ENCODE data around the gene PRDM10. TPM values are rescaled to one million over a fixed set of nuclear protein-coding genes. Genes with fewer than 3 reads are reported as not detected.

The PRDM10 gene
- polyA plus RNA-seq, 1 donor from 2014 or later, result 13.7 TPM

DNA sequence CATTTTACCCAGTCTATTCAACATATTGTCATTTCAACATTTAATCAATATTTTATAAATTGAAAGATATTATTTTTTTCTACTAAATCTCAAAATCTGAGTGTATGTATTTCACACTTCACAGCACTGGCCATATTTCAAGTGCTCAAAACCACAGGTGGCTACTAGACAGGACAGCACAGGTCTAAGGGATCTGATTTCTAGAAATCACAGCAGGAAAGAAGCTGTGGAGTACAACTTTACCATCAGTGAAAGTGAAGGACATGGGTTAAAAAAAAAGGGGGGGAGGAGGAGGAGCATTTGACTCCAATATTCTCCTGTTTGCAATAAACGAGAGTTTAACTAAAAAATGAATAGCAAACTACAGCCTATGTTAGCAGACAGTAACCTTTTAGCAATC is 4.5 kb downstream of the PRDM10 start:
- TF ChIP-seq, protein P1, sequence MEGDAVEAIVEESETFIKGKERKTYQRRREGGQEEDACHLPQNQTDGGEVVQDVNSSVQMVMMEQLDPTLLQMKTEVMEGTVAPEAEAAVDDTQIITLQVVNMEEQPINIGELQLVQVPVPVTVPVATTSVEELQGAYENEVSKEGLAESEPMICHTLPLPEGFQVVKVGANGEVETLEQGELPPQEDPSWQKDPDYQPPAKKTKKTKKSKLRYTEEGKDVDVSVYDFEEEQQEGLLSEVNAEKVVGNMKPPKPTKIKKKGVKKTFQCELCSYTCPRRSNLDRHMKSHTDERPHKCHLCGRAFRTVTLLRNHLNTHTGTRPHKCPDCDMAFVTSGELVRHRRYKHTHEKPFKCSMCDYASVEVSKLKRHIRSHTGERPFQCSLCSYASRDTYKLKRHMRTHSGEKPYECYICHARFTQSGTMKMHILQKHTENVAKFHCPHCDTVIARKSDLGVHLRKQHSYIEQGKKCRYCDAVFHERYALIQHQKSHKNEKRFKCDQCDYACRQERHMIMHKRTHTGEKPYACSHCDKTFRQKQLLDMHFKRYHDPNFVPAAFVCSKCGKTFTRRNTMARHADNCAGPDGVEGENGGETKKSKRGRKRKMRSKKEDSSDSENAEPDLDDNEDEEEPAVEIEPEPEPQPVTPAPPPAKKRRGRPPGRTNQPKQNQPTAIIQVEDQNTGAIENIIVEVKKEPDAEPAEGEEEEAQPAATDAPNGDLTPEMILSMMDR (IDR thresholded peaks at IDR 0.05; ENCODE audit: poor library complexity, severe bottlenecking), result no peak
- TF ChIP-seq POLR2AphosphoS5 (IDR thresholded peaks at IDR 0.05) (no peak), EZH2 (IDR thresholded peaks at IDR 0.05; ENCODE audit: borderline replicate concordance, insufficient read depth, low read length, poor library complexity, severe bottlenecking) (no peak), RAD21 (conservative IDR thresholded peaks at IDR 0.05) (no peak), MXI1 (conservative IDR thresholded peaks at IDR 0.05; ENCODE audit: poor library complexity, severe bottlenecking) (no peak), TAF1 (IDR thresholded peaks at IDR 0.05; ENCODE audit: low read depth) (no peak), SMC3 (conservative IDR thresholded peaks at IDR 0.05; ENCODE audit: poor library complexity) (no peak), EP300 (conservative IDR thresholded peaks at IDR 0.05; ENCODE audit: poor library complexity, severe bottlenecking) (no peak)
- TF ChIP-seq, protein P2, sequence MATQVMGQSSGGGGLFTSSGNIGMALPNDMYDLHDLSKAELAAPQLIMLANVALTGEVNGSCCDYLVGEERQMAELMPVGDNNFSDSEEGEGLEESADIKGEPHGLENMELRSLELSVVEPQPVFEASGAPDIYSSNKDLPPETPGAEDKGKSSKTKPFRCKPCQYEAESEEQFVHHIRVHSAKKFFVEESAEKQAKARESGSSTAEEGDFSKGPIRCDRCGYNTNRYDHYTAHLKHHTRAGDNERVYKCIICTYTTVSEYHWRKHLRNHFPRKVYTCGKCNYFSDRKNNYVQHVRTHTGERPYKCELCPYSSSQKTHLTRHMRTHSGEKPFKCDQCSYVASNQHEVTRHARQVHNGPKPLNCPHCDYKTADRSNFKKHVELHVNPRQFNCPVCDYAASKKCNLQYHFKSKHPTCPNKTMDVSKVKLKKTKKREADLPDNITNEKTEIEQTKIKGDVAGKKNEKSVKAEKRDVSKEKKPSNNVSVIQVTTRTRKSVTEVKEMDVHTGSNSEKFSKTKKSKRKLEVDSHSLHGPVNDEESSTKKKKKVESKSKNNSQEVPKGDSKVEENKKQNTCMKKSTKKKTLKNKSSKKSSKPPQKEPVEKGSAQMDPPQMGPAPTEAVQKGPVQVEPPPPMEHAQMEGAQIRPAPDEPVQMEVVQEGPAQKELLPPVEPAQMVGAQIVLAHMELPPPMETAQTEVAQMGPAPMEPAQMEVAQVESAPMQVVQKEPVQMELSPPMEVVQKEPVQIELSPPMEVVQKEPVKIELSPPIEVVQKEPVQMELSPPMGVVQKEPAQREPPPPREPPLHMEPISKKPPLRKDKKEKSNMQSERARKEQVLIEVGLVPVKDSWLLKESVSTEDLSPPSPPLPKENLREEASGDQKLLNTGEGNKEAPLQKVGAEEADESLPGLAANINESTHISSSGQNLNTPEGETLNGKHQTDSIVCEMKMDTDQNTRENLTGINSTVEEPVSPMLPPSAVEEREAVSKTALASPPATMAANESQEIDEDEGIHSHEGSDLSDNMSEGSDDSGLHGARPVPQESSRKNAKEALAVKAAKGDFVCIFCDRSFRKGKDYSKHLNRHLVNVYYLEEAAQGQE (IDR thresholded peaks at IDR 0.05; ENCODE audit: borderline replicate concordance), result no peak
- Histone ChIP-seq H2AFZ (ENCODE audit: low read depth, low read length) (no peak overlapping the region), H3K36me3 (ENCODE audit: insufficient read depth, low read length) (no peaks in the 10 kb centered on the region), H3K27ac (ENCODE audit: low read length) (no peak overlapping the region), H3K9ac (ENCODE audit: low read length) (no peak overlapping the region), H3K4me3 (ENCODE audit: low read length) (no peak overlapping the region), H3K4me2 (ENCODE audit: low read length) (no peak overlapping the region), H3K27me3 (ENCODE audit: insufficient read depth, low read depth, low read length) (no peaks in the 10 kb centered on the region), H3K79me2 (replicated peaks; ENCODE audit: insufficient read depth, low read length) (peaks cover 37% of the 10 kb centered on the region), H3F3A (ENCODE audit: insufficient read depth, low read length, poor library complexity, severe bottlenecking) (no peaks in the 10 kb centered on the region), H3K9me3 (ENCODE audit: low read length) (no peaks in the 10 kb centered on the region), H4K20me1 (ENCODE audit: insufficient read depth) (no peaks in the 10 kb centered on the region), H3K9me2 (ENCODE audit: insufficient read depth, low read length) (no peaks in the 10 kb centered on the region)

DNA sequence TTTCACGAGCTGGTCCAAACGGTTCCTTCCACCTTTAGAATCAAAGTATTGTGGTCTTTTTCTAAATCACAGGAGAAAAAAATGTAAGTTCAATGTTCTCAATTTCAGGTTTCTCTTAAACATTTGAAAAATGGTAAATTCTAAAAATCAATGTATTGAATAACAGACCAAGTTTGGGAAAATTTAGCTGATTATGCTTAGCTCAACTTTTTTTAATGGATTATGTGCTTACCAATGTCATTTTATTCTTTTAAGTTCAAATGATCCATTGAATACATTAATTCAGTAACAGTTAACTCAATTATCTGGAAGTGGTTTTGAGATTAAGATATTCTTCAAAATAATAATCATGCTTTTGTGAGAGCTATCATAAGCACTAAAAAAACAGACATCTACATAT is 5.1 kb downstream of the PRDM10 start:
- Histone ChIP-seq H3K9me2 (ENCODE audit: insufficient read depth, low read length) (no peaks in the 10 kb centered on the region), H3K27ac (ENCODE audit: low read length) (no peak overlapping the region), H3K4me2 (ENCODE audit: low read length) (no peak overlapping the region), H3K36me3 (ENCODE audit: insufficient read depth, low read length) (no peaks in the 10 kb centered on the region), H2AFZ (ENCODE audit: low read depth, low read length) (no peak overlapping the region), H3K9me3 (ENCODE audit: low read length) (no peaks in the 10 kb centered on the region), H3K4me3 (ENCODE audit: low read length) (no peak overlapping the region), H3K9ac (ENCODE audit: low read length) (no peak overlapping the region), H3K27me3 (ENCODE audit: insufficient read depth, low read depth, low read length) (no peaks in the 10 kb centered on the region), H3F3A (ENCODE audit: insufficient read depth, low read length, poor library complexity, severe bottlenecking) (no peaks in the 10 kb centered on the region), H4K20me1 (ENCODE audit: insufficient read depth) (no peaks in the 10 kb centered on the region), H3K79me2 (replicated peaks; ENCODE audit: insufficient read depth, low read length) (peaks cover 37% of the 10 kb centered on the region)
- TF ChIP-seq SMC3 (conservative IDR thresholded peaks at IDR 0.05; ENCODE audit: poor library complexity) (no peak), MXI1 (conservative IDR thresholded peaks at IDR 0.05; ENCODE audit: poor library complexity, severe bottlenecking) (no peak), POLR2AphosphoS5 (IDR thresholded peaks at IDR 0.05) (no peak), EZH2 (IDR thresholded peaks at IDR 0.05; ENCODE audit: borderline replicate concordance, insufficient read depth, low read length, poor library complexity, severe bottlenecking) (no peak), RAD21 (conservative IDR thresholded peaks at IDR 0.05) (no peak), EP300 (conservative IDR thresholded peaks at IDR 0.05; ENCODE audit: poor library complexity, severe bottlenecking) (no peak), TAF1 (IDR thresholded peaks at IDR 0.05; ENCODE audit: low read depth) (no peak)
- TF ChIP-seq, protein P1 (IDR thresholded peaks at IDR 0.05; ENCODE audit: poor library complexity, severe bottlenecking), result no peak
- TF ChIP-seq, protein P2 (IDR thresholded peaks at IDR 0.05; ENCODE audit: borderline replicate concordance), result no peak
